GM12878 (cell line): Measurements from ENCODE around the gene LIPE. TPM values are rescaled to one million over a fixed set of nuclear protein-coding genes. Genes with fewer than 3 reads are reported as not detected.

Source experiments
- ATAC-seq: fragments of 200-7000 bp; cut with Tn5 transposase; 3 replicates; pipeline ENCODE4 v1.9.1; 2020; ENCODE audit warnings: mild to moderate bottlenecking, moderate library complexity
- BruUV-seq: library from RNA; stranded (reverse); fragments of 400-500 nt; replicated peaks from 2 replicates; lab custom pipeline; 2021; lab: Mats Ljungman, UMichigan
- CTCF ChIA-PET: fragments of 300-600 bp; sonication (Branson Sonifier 250); formaldehyde crosslinking; extraction: SDS; loops from one replicate; lab custom pipeline; 2021; ENCODE audit warnings: inconsistent platforms; lab: Yijun Ruan, JAX
- POLR2A ChIA-PET: fragments of 350-600 bp; formaldehyde crosslinking; extraction: SDS; loops from one replicate; lab custom pipeline; 2021; ENCODE audit warnings: inconsistent platforms; lab: Charles Lee
- RAD21 ChIA-PET: fragments of 300-600 bp; sonication (Branson Sonifier 250); formaldehyde crosslinking; loops from one replicate; lab custom pipeline; 2023; ENCODE audit warnings: antibody characterized with exemption; ENCODE audit not compliant: unreplicated experiment; lab: Charles Lee
- SMC1A ChIA-PET: fragments of 300-600 bp; sonication (Branson Sonifier 250); formaldehyde crosslinking; loops from one replicate; lab custom pipeline; 2023; ENCODE audit not compliant: unreplicated experiment, uncharacterized antibody; lab: Charles Lee
- DNase-seq: peaks from one replicate; pipeline ENCODE4 v3.0.0-alpha.2; 2011; ENCODE audit warnings: low read depth, low spot score
- FAIRE-seq: peaks from 3 replicates; lab custom pipeline; 2011; peaks lifted over from hg19 to GRCh38; lab: Jason Lieb, UNC
- H2AFZ ChIP-seq: 2 replicates; pipeline ENCODE4 v1.6.0; 2011; ENCODE audit warnings: low read depth, low read length, control low read depth; ENCODE audit not compliant: control insufficient read depth
- H3K27ac ChIP-seq: 2 replicates; pipeline ENCODE4 v1.5.1; 2011; ENCODE audit warnings: control low read depth; ENCODE audit not compliant: control insufficient read depth, insufficient read depth
- H3K27me3 ChIP-seq, 2 experiments: replicated peaks in 1 of 2; 2 replicates each; pipeline versions ENCODE4 v1.6.0 to v1.6.1; 2011; ENCODE audit warnings: low read length in 1 of 2; ENCODE audit not compliant: control insufficient read depth in 2 of 2, insufficient read depth in 2 of 2
- H3K36me3 ChIP-seq, 2 experiments: 2 replicates each; pipeline ENCODE4 v1.5.1; 2011; ENCODE audit warnings: low read length in 1 of 2; ENCODE audit not compliant: control insufficient read depth in 2 of 2, insufficient read depth in 2 of 2
- H3K4me1 ChIP-seq: 2 replicates; pipeline ENCODE4 v1.6.1; 2011; ENCODE audit warnings: mild to moderate bottlenecking, low read length, moderate library complexity, mixed read lengths; ENCODE audit not compliant: control insufficient read depth, insufficient read depth
- H3K4me2 ChIP-seq: 2 replicates; pipeline ENCODE4 v1.6.0; 2011; ENCODE audit warnings: control low read depth; ENCODE audit not compliant: control insufficient read depth, insufficient read depth
- H3K4me3 ChIP-seq: fragments of 200-600 bp; sonication (generic); 2 replicates; pipeline ENCODE4 v1.5.1; 2016
- H3K79me2 ChIP-seq: 2 replicates; pipeline ENCODE4 v1.6.0; 2011; ENCODE audit warnings: low read length; ENCODE audit not compliant: control insufficient read depth, insufficient read depth
- H3K9ac ChIP-seq: 2 replicates; pipeline ENCODE4 v1.8.0; 2011; ENCODE audit warnings: low read length, control low read depth, mixed read lengths; ENCODE audit not compliant: control insufficient read depth, insufficient read depth
- H3K9me3 ChIP-seq: replicated peaks from 3 replicates; pipeline ENCODE4 v1.5.1; 2011; ENCODE audit warnings: mild to moderate bottlenecking, low read length; ENCODE audit not compliant: control insufficient read depth, insufficient read depth
- H4K20me1 ChIP-seq: 2 replicates; pipeline ENCODE4 v1.6.0; 2011; ENCODE audit not compliant: control insufficient read depth, insufficient read depth
- CHD1 ChIP-seq: IDR thresholded peaks from 2 replicates; pipeline ENCODE4 v1.6.1; 2012; ENCODE audit warnings: low read depth, low read length, improper control_type of control experiment
- CHD2 ChIP-seq: IDR thresholded peaks from 2 replicates; pipeline ENCODE4 v1.6.1; 2011; ENCODE audit warnings: low read depth, low read length, improper control_type of control experiment, borderline replicate concordance
- ESRRA ChIP-seq: IDR thresholded peaks from 2 replicates; pipeline ENCODE4 v1.6.1; 2012; ENCODE audit warnings: mild to moderate bottlenecking, low read length, improper control_type of control experiment
- IRF4 ChIP-seq: IDR thresholded peaks from 2 replicates; pipeline ENCODE4 v1.6.1; 2011; ENCODE audit warnings: low read depth, low read length
- NR2C1 ChIP-seq: fragments of 450-650 bp; IDR thresholded peaks from 2 replicates; pipeline ENCODE4 v1.6.1; 2017; ENCODE audit warnings: antibody characterized with exemption, mild to moderate bottlenecking, moderate library complexity
- RBBP5 ChIP-seq: fragments of 200-600 bp; sonication (generic); conservative IDR thresholded peaks from 2 replicates; pipeline ENCODE4 v1.6.1; 2016
- RFX5 ChIP-seq: IDR thresholded peaks from 2 replicates; pipeline ENCODE4 v1.6.1; 2011; ENCODE audit warnings: low read depth, low read length, improper control_type of control experiment
- SMAD1 ChIP-seq: fragments of 450-650 bp; IDR thresholded peaks from 2 replicates; pipeline ENCODE4 v1.6.1; 2018; ENCODE audit warnings: mild to moderate bottlenecking, low read depth; ENCODE audit not compliant: partially characterized antibody
- SREBF1 ChIP-seq: IDR thresholded peaks from 2 replicates; pipeline ENCODE4 v1.6.1; 2012; ENCODE audit warnings: mild to moderate bottlenecking, low read length
- STAT1 ChIP-seq: fragments of 450-650 bp; conservative IDR thresholded peaks from 2 replicates; pipeline ENCODE4 v1.6.1; 2014; ENCODE audit warnings: antibody characterized with exemption, mild to moderate bottlenecking
- WRNIP1 ChIP-seq: IDR thresholded peaks from 2 replicates; pipeline ENCODE4 v1.6.1; 2011; ENCODE audit warnings: low read depth, low read length, improper control_type of control experiment, borderline replicate concordance
- ZBED1 ChIP-seq: IDR thresholded peaks from 2 replicates; pipeline ENCODE4 v1.6.1; 2016; ENCODE audit warnings: borderline replicate concordance
- WGBS: methylation state at CpG from one replicate; pipeline ENCODE4 v1.1.6; 2016; ENCODE audit warnings: low lambda C conversion rate; ENCODE audit not compliant: insufficient replicate concordance, insufficient coverage; ENCODE audit errors: missing lambda C conversion rate; 5-methylcytosine and 5-hydroxymethylcytosine counted together
- in situ Hi-C: fragments of 300-500 bp; cut with MboI; formaldehyde crosslinking; loops from 9 replicates; pipeline ENCODE4 v1.14.3; 2018; ENCODE audit warnings: mixed read lengths
- intact Hi-C: fragments of 100-400 bp; cut with micrococcal nuclease; formaldehyde crosslinking; loops from one replicate; pipeline ENCODE4 v1.14.2; 2022; ENCODE audit not compliant: unreplicated experiment
- polyA plus RNA-seq, 11 experiments: library from polyadenylated mRNA; depleted of rRNA in 4 of 11; unstranded in 6 of 11; stranded (reverse) in 5 of 11; fragments of >200 nt; fragmentation: Nextera tagmentation in 4 of 11; fragmentation: Illumina TruSeq in 1 of 11; extraction: Ambion mirVana in 4 of 11; extraction: Trizol in 1 of 11; gene quantifications; 1 replicate in 1 of 11; 2 replicates in 10 of 11; pipeline versions ENCODE4 v1.2.1 to v1.2.3, GENCODE V29; 2011 to 2016; ENCODE audit warnings: inconsistent platforms in 2 of 11, missing spikeins in 2 of 11, low read depth in 1 of 11
- total RNA-seq, 4 experiments: library from RNA; depleted of rRNA in 3 of 4; stranded (reverse); fragments of >200 nt in 3 of 4; fragmentation: Illumina TruSeq in 1 of 4; extraction: Trizol in 1 of 4; gene quantifications; 2 replicates each; pipeline versions ENCODE4 v1.2.1 to v1.2.3, GENCODE V29; 2013 to 2021
- TF ChIP-seq, protein P1 (sequence below): IDR thresholded peaks from 2 replicates; pipeline ENCODE4 v1.6.1; 2012; ENCODE audit warnings: low read depth, low read length, improper control_type of control experiment

LIPE gene
- total and polyA plus RNA-seq, 10 of the 15 experiments (the other 5 are each of a cell fraction or from before 2014, with no cell fraction given): 0.02 to 33.3 (median 9.5) TPM

DNA sequence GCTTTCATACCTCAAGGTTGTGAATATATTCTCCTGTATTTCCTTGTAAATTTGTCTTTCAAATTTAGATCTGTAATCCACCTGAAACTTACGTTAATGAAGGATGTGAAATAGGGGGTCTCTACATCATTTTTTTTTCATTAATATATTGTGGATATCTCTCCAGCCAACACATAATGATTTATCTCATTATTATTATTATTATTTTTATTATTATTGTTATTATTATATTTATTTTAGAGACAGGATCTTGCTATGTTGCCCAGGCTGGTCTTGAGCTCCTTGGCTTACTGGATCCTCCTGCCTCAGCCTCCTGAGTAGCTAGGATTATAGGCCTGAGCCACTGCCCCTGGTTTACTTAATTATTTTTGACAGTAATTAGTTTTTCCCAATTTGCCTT lies 4.3 kb upstream of the LIPE start:
- BruUV-seq: no TSS peak
- TF ChIP-seq SMAD1 (no peak), SREBF1 (no peak), WRNIP1 (no peak), CHD1 (no peak)
- no peak overlapping the region for H3K4me3 ChIP-seq
- H4K20me1 ChIP-seq: no peaks in the 10 kb centered on the region
- H3K4me2 ChIP-seq: no peak overlapping the region
- intact Hi-C loops (loop anchor here (10.0 kb wide), 1 partner anchor 327 kb away; no protein-coding TSS in a partner anchor), in situ Hi-C loops (no loop called here)
- no peaks in the 10 kb centered on the region for H3K9me3 ChIP-seq
- H3K79me2 ChIP-seq: no peaks in the 10 kb centered on the region
- ChIA-PET POLR2A (interaction anchor here (0.7 kb wide), 1 partner anchor 863 kb away, joined by 3 read pairs; no protein-coding TSS in a partner anchor), CTCF (interaction anchor here (0.6 to 5.4 kb wide), 3 partner anchors 10 to 161 kb away, joined by 4 to 95 read pairs (median 15); no protein-coding TSS in a partner anchor), RAD21 (interaction anchor here (0.5 to 1.2 kb wide), 3 partner anchors 11 to 83 kb away, joined by 3 to 4 read pairs (median 3); no protein-coding TSS in a partner anchor), SMC1A (interaction anchor here (1.2 kb wide), 1 partner anchor 19 kb away, joined by 4 read pairs; no protein-coding TSS in a partner anchor)
- no peak overlapping the region for H3K9ac ChIP-seq
- H3K27ac ChIP-seq: no peak overlapping the region
- WGBS: 3% methylated on average over 1 of the region's 1 CpG
- no peaks in the 10 kb centered on the region for H3K36me3 ChIP-seq
- H3K4me1 ChIP-seq: no peaks in the 10 kb centered on the region
- no peak for ATAC-seq
- FAIRE-seq: no peak
- DNase-seq: no peak
- no peaks in the 10 kb centered on the region for H3K27me3 ChIP-seq
- no peak overlapping the region for H2AFZ ChIP-seq

DNA sequence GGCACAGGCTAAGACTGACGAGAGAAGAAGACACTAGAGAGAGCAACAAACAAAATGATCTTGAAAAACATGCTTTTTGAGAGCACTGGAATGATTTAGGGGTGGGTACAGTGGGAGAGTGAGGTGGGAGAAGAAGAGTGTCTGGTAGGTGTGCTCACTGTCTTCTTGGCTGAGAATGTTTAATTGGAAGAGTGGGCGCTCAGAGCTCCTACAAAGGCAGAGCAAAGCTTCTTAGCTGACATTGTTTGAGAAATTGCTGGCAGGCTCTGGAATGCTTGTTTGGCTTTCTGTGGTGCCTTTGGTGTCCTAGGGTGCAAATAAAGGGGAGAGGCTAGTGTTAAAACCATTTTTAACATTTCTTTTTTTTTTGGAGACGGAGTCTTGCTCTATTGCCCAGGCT lies 1.5 kb upstream of the LIPE start:
- ChIA-PET SMC1A (no interaction called here), CTCF (interaction anchor here (1.0 to 1.8 kb wide), 2 partner anchors 9 to 10 kb away, joined by 4 to 9 read pairs; no protein-coding TSS in a partner anchor), RAD21 (no interaction called here), POLR2A (no interaction called here)
- H3K4me2 ChIP-seq: no peak overlapping the region
- intact Hi-C loops (no loop called here), in situ Hi-C loops (no loop called here)
- no peaks in the 10 kb centered on the region for H3K27me3 ChIP-seq
- no peak overlapping the region for H3K4me3 ChIP-seq
- H3K27ac ChIP-seq: no peak overlapping the region
- H3K79me2 ChIP-seq: no peaks in the 10 kb centered on the region
- FAIRE-seq (no peak), DNase-seq (no peak), ATAC-seq (no peak)
- WGBS: 68% methylated on average over 3 of the region's 3 CpGs
- H3K9me3 ChIP-seq: no peaks in the 10 kb centered on the region
- H2AFZ ChIP-seq: no peak overlapping the region
- no peaks in the 10 kb centered on the region for H4K20me1 ChIP-seq
- no peak for TF ChIP-seq ZBED1
- no peak for TF ChIP-seq STAT1
- no peak for TF ChIP-seq IRF4
- TF ChIP-seq ESRRA: no peak
- TF ChIP-seq RBBP5: no peak
- TF ChIP-seq, protein P1, sequence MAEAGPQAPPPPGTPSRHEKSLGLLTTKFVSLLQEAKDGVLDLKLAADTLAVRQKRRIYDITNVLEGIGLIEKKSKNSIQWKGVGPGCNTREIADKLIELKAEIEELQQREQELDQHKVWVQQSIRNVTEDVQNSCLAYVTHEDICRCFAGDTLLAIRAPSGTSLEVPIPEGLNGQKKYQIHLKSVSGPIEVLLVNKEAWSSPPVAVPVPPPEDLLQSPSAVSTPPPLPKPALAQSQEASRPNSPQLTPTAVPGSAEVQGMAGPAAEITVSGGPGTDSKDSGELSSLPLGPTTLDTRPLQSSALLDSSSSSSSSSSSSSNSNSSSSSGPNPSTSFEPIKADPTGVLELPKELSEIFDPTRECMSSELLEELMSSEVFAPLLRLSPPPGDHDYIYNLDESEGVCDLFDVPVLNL: no peak
- no peak for TF ChIP-seq NR2C1
- no peak for TF ChIP-seq RFX5
- no peak for TF ChIP-seq CHD2
- no peaks in the 10 kb centered on the region for H3K36me3 ChIP-seq
- no peak overlapping the region for H3K9ac ChIP-seq
- no peaks in the 10 kb centered on the region; the same call in 1 of the 2 replicates for H3K4me1 ChIP-seq
- no TSS peak for BruUV-seq
